ENCODE measurements around the gene RALGAPA2. TPM values are rescaled to one million over a fixed set of nuclear protein-coding genes. Genes with fewer than 3 reads are reported as not detected.

The RALGAPA2 gene
- total RNA-seq, 1 donor from 2014 or later: 15.7 TPM

DNA sequence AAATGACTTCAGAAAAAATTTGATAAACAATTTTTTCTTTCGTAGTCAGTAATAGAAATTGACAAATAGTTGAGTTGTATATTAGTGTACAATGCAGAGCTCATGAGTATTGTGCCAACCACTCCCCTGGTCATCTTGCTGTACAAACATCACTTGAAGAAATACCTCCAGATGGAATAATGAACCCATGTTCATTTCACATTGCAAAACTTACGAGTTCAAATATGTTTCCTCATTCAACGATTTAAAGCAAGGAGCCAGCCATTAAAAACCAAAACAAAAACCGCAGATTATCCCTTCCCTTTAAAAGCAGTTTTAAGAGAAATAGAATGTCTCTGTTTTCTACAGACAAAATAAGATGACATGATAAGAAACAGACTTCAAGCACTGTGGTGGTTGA lies 62.5 kb downstream of the RALGAPA2 start:
- H3K27me3 ChIP-seq (ENCODE audit: control insufficient read depth in 3 of 3, insufficient read depth in 3 of 3, low read length in 3 of 3): no peaks in the 10 kb centered on the region
- H3K27ac ChIP-seq (ENCODE audit: low read depth, low read length): no peak overlapping the region
- no peaks in the 10 kb centered on the region for H3K4me1 ChIP-seq (ENCODE audit: control insufficient read depth in 3 of 3, insufficient read depth in 3 of 3, low read length in 3 of 3)
- H3K9ac ChIP-seq (ENCODE audit: low read depth in 1 of 3, low read length in 3 of 3): no peak overlapping the region
- peaks cover 0 to 9% (median 0%) of the 10 kb centered on the region in 3 donors for H3K36me3 ChIP-seq (ENCODE audit: control insufficient read depth in 3 of 3, insufficient read depth in 3 of 3, low read length in 3 of 3)
- no peak overlapping the region for H3K4me3 ChIP-seq (ENCODE audit: low read length in 3 of 3)
- no peaks in the 10 kb centered on the region for H3K9me3 ChIP-seq (ENCODE audit: control insufficient read depth in 3 of 3, low read length in 3 of 3)

DNA sequence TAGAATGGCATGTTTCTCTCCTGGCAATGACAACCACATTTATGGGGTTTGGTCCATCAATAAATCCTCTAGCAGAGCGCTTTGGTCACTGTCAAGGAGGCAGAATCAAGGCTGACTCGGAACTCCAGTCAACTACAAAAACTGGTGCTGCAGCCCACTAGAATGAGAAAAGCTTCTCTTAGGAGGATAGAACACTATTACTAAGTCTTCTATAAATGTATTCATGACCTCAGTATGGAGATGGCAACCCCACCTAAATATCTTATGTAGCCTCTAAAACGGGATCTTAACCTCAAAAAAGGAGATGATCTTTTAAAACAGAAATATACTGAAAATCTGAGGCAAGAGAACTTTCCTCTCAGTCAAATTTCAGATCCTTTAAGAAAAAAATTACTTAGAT lies 68.5 kb downstream of the RALGAPA2 start:
- Histone ChIP-seq H3K27me3 (ENCODE audit: control insufficient read depth in 3 of 3, insufficient read depth in 3 of 3, low read length in 3 of 3) (no peaks in the 10 kb centered on the region), H3K27ac (ENCODE audit: low read depth, low read length) (no peak overlapping the region), H3K9me3 (ENCODE audit: control insufficient read depth in 3 of 3, low read length in 3 of 3) (no peaks in the 10 kb centered on the region), H3K36me3 (ENCODE audit: control insufficient read depth in 3 of 3, insufficient read depth in 3 of 3, low read length in 3 of 3) (peaks cover 11 to 13% (median 13%) of the 10 kb centered on the region in 3 donors), H3K9ac (ENCODE audit: low read depth in 1 of 3, low read length in 3 of 3) (no peak overlapping the region), H3K4me3 (ENCODE audit: low read length in 3 of 3) (no peak overlapping the region), H3K4me1 (ENCODE audit: control insufficient read depth in 3 of 3, insufficient read depth in 3 of 3, low read length in 3 of 3) (peaks cover 4 to 5% (median 5%) of the 10 kb centered on the region in 3 donors)

DNA sequence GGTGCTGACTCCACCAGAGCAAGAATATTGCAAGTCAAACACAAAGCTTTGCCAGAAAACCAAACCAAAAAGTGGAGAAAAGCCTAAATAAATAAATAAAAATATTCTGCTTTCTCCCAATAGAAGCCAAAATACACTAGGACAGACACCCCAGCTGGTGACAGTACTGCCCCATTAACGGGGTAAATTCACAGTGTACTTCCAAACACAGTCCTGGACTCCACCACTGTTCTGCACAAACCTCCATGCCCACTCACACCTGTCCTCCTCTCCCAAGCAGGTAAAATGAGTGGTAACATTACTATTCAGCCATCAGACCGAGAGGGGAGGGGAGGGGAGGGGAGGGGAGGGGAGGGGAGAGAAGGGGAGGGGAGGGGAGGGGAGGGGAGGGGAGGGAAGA lies 70.7 kb downstream of the RALGAPA2 start:
- no peak overlapping the region for H3K9ac ChIP-seq (ENCODE audit: low read depth in 1 of 3, low read length in 3 of 3)
- peaks cover 17 to 24% (median 19%) of the 10 kb centered on the region in 3 donors for H3K36me3 ChIP-seq (ENCODE audit: control insufficient read depth in 3 of 3, insufficient read depth in 3 of 3, low read length in 3 of 3)
- no peak overlapping the region for H3K4me3 ChIP-seq (ENCODE audit: low read length in 3 of 3)
- H3K27ac ChIP-seq (ENCODE audit: low read depth, low read length): no peak overlapping the region
- H3K27me3 ChIP-seq (ENCODE audit: control insufficient read depth in 3 of 3, insufficient read depth in 3 of 3, low read length in 3 of 3): no peaks in the 10 kb centered on the region
- H3K4me1 ChIP-seq (ENCODE audit: control insufficient read depth in 3 of 3, insufficient read depth in 3 of 3, low read length in 3 of 3): peaks cover 4 to 5% (median 5%) of the 10 kb centered on the region in 3 donors
- H3K9me3 ChIP-seq (ENCODE audit: control insufficient read depth in 3 of 3, low read length in 3 of 3): no peaks in the 10 kb centered on the region

DNA sequence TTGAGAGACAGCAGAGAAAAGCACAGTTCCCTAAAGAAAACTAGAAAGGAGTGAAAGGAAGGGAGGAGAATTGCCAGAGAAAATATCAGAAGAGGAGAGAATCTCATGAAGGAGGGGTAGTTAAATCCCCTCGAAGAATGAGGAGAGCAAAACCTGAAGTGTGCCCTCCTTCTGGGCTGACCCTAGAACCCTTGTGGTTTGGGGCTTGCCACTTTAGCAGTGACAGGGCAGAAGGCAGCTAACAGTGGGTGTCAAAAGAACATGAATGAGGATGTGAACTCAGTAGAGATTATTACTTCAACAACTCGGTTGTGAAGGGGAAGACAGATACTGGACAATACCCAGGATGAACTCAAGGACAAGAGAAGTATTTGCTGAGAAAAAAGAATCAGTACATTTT lies 73.6 kb downstream of the RALGAPA2 start:
- Histone ChIP-seq H3K27me3 (ENCODE audit: control insufficient read depth in 3 of 3, insufficient read depth in 3 of 3, low read length in 3 of 3) (no peaks in the 10 kb centered on the region), H3K4me1 (ENCODE audit: control insufficient read depth in 3 of 3, insufficient read depth in 3 of 3, low read length in 3 of 3) (peaks cover 0 to 3% (median 0%) of the 10 kb centered on the region in 3 donors), H3K9ac (ENCODE audit: low read depth in 1 of 3, low read length in 3 of 3) (no peak overlapping the region), H3K9me3 (ENCODE audit: control insufficient read depth in 3 of 3, low read length in 3 of 3) (no peaks in the 10 kb centered on the region), H3K4me3 (ENCODE audit: low read length in 3 of 3) (no peak overlapping the region), H3K27ac (ENCODE audit: low read depth, low read length) (no peak overlapping the region), H3K36me3 (ENCODE audit: control insufficient read depth in 3 of 3, insufficient read depth in 3 of 3, low read length in 3 of 3) (peaks cover 30 to 39% (median 30%) of the 10 kb centered on the region in 3 donors)

DNA sequence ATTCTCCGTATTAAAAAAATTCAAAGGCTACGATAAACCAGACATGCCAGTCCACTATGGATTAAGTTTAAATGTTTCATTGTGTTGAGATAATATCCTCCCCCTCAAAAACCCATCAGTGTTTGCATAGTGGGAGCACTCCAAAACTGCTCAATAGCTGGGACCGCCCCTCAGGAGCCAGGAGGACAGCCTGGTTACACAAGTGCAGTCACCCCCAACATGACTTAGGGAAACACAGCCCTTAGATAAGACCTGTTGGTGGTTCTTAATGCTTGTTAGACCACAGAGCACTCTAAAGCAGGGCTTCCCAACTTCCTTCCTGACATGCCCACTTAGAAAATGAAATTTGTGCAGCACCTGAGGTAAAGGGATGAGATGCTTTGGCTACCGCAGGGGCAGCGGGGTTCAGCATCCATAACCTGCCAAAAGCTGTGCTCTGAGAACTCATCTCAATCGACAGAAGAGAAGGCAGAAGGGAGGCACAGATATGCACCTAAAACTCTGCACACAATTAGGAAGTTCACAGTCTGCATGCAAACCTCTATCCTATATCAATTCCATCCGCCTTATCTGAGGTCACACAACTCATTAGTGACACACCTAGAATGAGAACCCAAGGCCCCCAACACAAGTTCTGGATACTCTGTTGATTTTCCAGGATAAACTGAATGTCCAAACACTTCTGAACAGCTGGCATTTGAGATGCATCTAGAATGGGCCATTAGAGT lies 74.3 kb downstream of the RALGAPA2 start:
- H3K9ac ChIP-seq (ENCODE audit: low read depth in 1 of 3, low read length in 3 of 3): no peak overlapping the region
- H3K4me3 ChIP-seq (ENCODE audit: low read length in 3 of 3): no peak overlapping the region
- H3K9me3 ChIP-seq (ENCODE audit: control insufficient read depth in 3 of 3, low read length in 3 of 3): no peaks in the 10 kb centered on the region
- H3K36me3 ChIP-seq (ENCODE audit: control insufficient read depth in 3 of 3, insufficient read depth in 3 of 3, low read length in 3 of 3): peaks cover 30 to 39% (median 36%) of the 10 kb centered on the region in 3 donors
- no peaks in the 10 kb centered on the region for H3K4me1 ChIP-seq (ENCODE audit: control insufficient read depth in 3 of 3, insufficient read depth in 3 of 3, low read length in 3 of 3)
- H3K27ac ChIP-seq (ENCODE audit: low read depth, low read length): no peak overlapping the region
- H3K27me3 ChIP-seq (ENCODE audit: control insufficient read depth in 3 of 3, insufficient read depth in 3 of 3, low read length in 3 of 3): no peaks in the 10 kb centered on the region

DNA sequence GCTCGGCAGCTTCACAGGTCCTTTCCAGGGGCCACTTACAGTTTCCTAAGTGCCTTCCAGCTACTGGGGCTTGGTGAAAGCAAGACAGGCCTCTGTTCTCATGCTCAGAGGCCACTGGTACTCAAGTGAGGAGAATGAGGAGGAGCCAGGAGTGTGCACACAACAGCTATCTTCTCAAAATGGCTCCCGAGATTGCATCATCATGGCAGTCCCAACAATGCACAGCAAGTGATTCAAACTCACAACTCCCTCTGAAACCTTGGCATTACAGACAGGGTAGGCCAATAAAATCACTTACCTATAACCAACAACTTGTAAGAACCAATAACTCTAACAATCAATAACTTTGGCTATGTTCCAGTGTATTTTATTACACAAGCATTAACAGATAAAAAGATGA lies 77.4 kb downstream of the RALGAPA2 start:
- Histone ChIP-seq H3K9ac (ENCODE audit: low read depth in 1 of 3, low read length in 3 of 3) (no peak overlapping the region), H3K27me3 (ENCODE audit: control insufficient read depth in 3 of 3, insufficient read depth in 3 of 3, low read length in 3 of 3) (no peaks in the 10 kb centered on the region), H3K27ac (ENCODE audit: low read depth, low read length) (no peak overlapping the region), H3K36me3 (ENCODE audit: control insufficient read depth in 3 of 3, insufficient read depth in 3 of 3, low read length in 3 of 3) (peaks cover 31 to 45% (median 36%) of the 10 kb centered on the region in 3 donors), H3K9me3 (ENCODE audit: control insufficient read depth in 3 of 3, low read length in 3 of 3) (no peaks in the 10 kb centered on the region), H3K4me3 (ENCODE audit: low read length in 3 of 3) (no peak overlapping the region), H3K4me1 (ENCODE audit: control insufficient read depth in 3 of 3, insufficient read depth in 3 of 3, low read length in 3 of 3) (no peaks in the 10 kb centered on the region)

DNA sequence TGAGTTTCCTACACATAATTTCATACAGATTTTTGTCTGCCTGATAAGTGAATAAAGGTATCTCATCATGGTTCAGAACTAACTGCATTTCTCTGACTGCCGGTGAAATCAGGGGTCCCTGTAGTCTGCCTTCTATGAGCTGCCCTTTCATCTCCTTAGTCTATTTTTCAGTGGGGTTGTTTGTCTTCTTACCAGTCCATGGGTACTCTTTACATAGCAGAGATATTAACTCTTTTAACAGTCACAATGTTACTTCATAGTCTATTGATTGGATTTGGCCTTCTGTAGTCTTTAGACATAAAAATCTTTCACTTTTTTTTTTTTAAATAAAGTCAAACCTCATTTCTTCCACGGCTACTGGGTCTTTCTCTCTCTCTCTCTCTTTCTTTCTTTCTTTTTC lies 79.8 kb downstream of the RALGAPA2 start:
- no peak overlapping the region for H3K4me3 ChIP-seq (ENCODE audit: low read length in 3 of 3)
- no peaks in the 10 kb centered on the region for H3K27me3 ChIP-seq (ENCODE audit: control insufficient read depth in 3 of 3, insufficient read depth in 3 of 3, low read length in 3 of 3)
- H3K36me3 ChIP-seq (ENCODE audit: control insufficient read depth in 3 of 3, insufficient read depth in 3 of 3, low read length in 3 of 3): peaks cover 39 to 41% (median 40%) of the 10 kb centered on the region in 3 donors

DNA sequence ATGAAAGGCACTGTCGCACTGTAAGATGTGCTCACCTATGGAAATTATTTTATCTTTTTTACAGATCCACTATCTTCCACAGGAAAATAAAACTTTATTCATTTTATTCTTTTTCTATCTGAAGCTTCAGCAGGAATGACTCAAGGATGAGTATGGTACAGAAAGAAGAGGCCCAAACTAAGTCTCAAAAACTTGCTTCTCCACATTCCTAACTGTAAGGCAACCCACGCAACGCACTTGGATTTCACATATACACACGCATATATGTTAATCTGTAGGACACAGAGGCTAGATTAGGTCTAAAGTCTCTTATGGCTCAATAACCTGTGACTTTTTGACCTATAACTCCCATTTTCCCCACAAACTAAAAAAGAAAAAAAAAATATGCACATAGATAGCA lies 81.9 kb downstream of the RALGAPA2 start:
- Histone ChIP-seq H3K27ac (ENCODE audit: low read depth, low read length) (no peak overlapping the region), H3K9me3 (ENCODE audit: control insufficient read depth in 3 of 3, low read length in 3 of 3) (no peaks in the 10 kb centered on the region), H3K4me1 (ENCODE audit: control insufficient read depth in 3 of 3, insufficient read depth in 3 of 3, low read length in 3 of 3) (no peaks in the 10 kb centered on the region), H3K9ac (ENCODE audit: low read depth in 1 of 3, low read length in 3 of 3) (no peak overlapping the region), H3K36me3 (ENCODE audit: control insufficient read depth in 3 of 3, insufficient read depth in 3 of 3, low read length in 3 of 3) (peaks cover 46 to 55% (median 49%) of the 10 kb centered on the region in 3 donors), H3K27me3 (ENCODE audit: control insufficient read depth in 3 of 3, insufficient read depth in 3 of 3, low read length in 3 of 3) (no peaks in the 10 kb centered on the region), H3K4me3 (ENCODE audit: low read length in 3 of 3) (no peak overlapping the region)

More for the DNA sequence above, 79.8 kb downstream of the RALGAPA2 start:
- Histone ChIP-seq H3K9me3 (ENCODE audit: control insufficient read depth in 3 of 3, low read length in 3 of 3) (no peaks in the 10 kb centered on the region), H3K9ac (ENCODE audit: low read depth in 1 of 3, low read length in 3 of 3) (no peak overlapping the region), H3K4me1 (ENCODE audit: control insufficient read depth in 3 of 3, insufficient read depth in 3 of 3, low read length in 3 of 3) (no peaks in the 10 kb centered on the region), H3K27ac (ENCODE audit: low read depth, low read length) (no peak overlapping the region)

DNA sequence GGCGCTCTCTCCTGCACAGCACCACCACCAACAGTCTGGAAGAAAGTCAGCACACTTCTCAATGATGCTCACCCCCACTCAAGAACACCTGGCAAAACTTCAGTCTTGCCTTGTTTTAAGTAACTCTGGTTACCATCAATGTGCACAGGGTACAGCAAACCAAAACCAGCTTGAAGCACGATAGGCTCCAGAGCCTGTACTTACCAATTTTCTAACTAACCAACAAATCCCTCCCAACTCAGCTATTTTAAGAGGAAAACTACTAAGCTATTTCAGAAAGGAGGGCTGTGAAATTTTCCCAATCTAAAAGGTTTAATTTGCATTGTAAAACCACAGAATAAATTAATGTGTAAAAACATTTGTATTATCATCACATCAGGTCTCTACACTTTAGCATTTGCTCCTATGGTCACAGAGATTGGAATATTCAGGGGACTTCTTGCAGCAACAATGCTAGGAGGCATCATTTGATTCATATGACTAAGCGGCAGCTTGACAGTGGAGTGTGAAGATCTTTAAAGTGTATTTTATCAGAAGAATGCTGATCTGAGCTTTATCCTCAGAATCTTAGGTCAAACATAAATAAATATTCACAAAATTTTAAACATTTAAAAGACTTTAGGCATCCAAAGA lies 82.8 kb downstream of the RALGAPA2 start:
- H3K27ac ChIP-seq (ENCODE audit: low read depth, low read length): no peak overlapping the region
- H3K27me3 ChIP-seq (ENCODE audit: control insufficient read depth in 3 of 3, insufficient read depth in 3 of 3, low read length in 3 of 3): no peaks in the 10 kb centered on the region
- no peak overlapping the region for H3K4me3 ChIP-seq (ENCODE audit: low read length in 3 of 3)
- no peaks in the 10 kb centered on the region for H3K9me3 ChIP-seq (ENCODE audit: control insufficient read depth in 3 of 3, low read length in 3 of 3)
- no peaks in the 10 kb centered on the region for H3K4me1 ChIP-seq (ENCODE audit: control insufficient read depth in 3 of 3, insufficient read depth in 3 of 3, low read length in 3 of 3)
- H3K9ac ChIP-seq (ENCODE audit: low read depth in 1 of 3, low read length in 3 of 3): no peak overlapping the region
- peaks cover 41 to 46% (median 42%) of the 10 kb centered on the region in 3 donors for H3K36me3 ChIP-seq (ENCODE audit: control insufficient read depth in 3 of 3, insufficient read depth in 3 of 3, low read length in 3 of 3)

DNA sequence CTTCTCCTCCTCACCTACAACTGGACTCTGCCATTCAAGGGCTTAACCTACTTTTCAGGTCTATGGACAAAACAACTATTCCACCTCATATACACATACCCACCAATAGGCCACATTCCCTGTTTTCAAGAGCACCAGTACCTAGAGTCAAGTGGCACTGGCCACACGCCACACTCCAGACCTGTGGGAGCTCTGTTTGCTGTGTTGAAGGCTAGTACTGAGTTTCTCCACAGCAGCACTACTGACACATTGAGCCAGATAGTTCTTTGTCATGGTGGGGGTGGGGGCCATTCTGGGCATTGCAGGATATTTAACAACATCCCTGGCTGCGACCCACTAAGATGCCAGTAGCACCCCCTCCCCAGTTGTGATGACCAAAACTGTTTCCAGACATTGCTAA lies 84.1 kb downstream of the RALGAPA2 start:
- Histone ChIP-seq H3K4me3 (ENCODE audit: low read length in 3 of 3) (no peak overlapping the region), H3K27me3 (ENCODE audit: control insufficient read depth in 3 of 3, insufficient read depth in 3 of 3, low read length in 3 of 3) (no peaks in the 10 kb centered on the region), H3K4me1 (ENCODE audit: control insufficient read depth in 3 of 3, insufficient read depth in 3 of 3, low read length in 3 of 3) (no peaks in the 10 kb centered on the region), H3K9ac (ENCODE audit: low read depth in 1 of 3, low read length in 3 of 3) (no peak overlapping the region), H3K36me3 (ENCODE audit: control insufficient read depth in 3 of 3, insufficient read depth in 3 of 3, low read length in 3 of 3) (peaks cover 33 to 42% (median 36%) of the 10 kb centered on the region in 3 donors), H3K9me3 (ENCODE audit: control insufficient read depth in 3 of 3, low read length in 3 of 3) (no peaks in the 10 kb centered on the region), H3K27ac (ENCODE audit: low read depth, low read length) (no peak overlapping the region)

All from skeletal muscle tissue (tissue), 4 donors.